ENCODE data around the gene VPS37C. TPM values are rescaled to one million over a fixed set of nuclear protein-coding genes. Genes with fewer than 3 reads are reported as not detected.
"Not testable (repeated sequence)": the region's sequence is repeated elsewhere in the genome, so short reads cannot be mapped to it uniquely, and the experiment has no call there.

Gene VPS37C
- total RNA-seq, 1 donor from 2014 or later = 21.5 TPM

DNA sequence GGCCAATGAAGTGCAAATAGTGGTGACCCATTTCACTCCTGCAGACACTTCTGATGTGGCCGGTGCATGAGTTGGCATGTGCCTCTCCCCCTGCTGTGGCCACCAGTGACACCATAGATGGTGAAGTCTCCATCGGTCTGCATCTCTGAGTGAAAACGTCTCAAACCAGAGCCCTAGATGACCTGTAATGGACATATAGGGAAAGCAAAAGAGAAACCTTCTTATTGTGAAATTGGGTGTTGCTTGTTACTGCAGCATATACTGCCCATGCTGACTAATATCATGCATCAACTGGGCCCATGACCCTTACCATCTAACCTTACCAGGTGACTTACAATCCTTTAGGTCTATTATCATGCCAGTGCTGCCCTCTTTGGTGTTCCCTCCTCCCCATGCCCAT is 11.7 kb upstream of the VPS37C start:
- H3K4me3 ChIP-seq (ENCODE audit: low read depth, low read length) = no peak overlapping the region
- DNase-seq (ENCODE audit: low read depth) = no peak
- TF ChIP-seq, protein P1, sequence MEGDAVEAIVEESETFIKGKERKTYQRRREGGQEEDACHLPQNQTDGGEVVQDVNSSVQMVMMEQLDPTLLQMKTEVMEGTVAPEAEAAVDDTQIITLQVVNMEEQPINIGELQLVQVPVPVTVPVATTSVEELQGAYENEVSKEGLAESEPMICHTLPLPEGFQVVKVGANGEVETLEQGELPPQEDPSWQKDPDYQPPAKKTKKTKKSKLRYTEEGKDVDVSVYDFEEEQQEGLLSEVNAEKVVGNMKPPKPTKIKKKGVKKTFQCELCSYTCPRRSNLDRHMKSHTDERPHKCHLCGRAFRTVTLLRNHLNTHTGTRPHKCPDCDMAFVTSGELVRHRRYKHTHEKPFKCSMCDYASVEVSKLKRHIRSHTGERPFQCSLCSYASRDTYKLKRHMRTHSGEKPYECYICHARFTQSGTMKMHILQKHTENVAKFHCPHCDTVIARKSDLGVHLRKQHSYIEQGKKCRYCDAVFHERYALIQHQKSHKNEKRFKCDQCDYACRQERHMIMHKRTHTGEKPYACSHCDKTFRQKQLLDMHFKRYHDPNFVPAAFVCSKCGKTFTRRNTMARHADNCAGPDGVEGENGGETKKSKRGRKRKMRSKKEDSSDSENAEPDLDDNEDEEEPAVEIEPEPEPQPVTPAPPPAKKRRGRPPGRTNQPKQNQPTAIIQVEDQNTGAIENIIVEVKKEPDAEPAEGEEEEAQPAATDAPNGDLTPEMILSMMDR (conservative IDR thresholded peaks at IDR 0.05; ENCODE audit: low read depth, low read length) = no peak

DNA sequence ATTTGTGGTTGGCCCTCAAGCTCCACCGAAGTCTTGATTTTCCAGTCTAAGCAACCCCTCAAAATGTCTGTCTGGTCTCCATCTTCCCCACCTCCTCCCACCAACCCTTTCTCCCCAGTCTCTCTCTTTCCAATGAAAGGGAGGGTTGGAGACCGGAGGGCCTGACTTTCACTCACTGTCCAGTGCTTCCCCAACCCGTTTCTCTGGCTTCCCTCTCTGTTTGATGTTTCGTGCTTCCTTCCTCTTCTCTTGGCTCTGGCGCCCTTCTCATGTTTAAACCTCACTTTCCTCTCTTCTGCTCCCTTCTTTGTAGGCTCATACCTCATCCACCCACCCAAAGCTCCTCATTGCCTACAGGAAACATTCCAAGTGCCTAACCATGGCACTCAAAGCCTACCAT is 11.1 kb upstream of the VPS37C start:
- no peak overlapping the region for H3K4me3 ChIP-seq (ENCODE audit: low read depth, low read length)
- TF ChIP-seq, protein P1 (conservative IDR thresholded peaks at IDR 0.05; ENCODE audit: low read depth, low read length) = no peak
- no peak for DNase-seq (ENCODE audit: low read depth)

DNA sequence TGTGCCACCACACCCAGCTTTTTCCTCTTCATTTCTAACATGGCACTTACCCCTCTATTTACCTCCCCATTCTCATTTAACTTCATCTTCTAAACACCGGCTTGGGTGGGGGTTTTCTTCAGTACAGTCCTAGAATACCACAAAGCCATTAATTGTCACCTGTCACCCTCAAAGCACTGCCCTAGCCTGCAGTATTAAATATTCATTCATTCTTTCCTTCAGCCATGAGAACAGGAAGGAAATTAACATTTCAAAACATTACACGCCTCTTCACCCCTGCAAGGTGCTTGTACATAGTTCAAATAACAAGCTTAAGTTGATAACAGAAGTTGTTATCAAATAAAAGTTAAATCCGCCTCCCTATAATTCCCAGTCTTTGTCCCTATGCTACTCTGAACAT is 10.7 kb upstream of the VPS37C start:
- TF ChIP-seq, protein P1 (conservative IDR thresholded peaks at IDR 0.05; ENCODE audit: low read depth, low read length) = no peak
- H3K4me3 ChIP-seq (ENCODE audit: low read depth, low read length) = no peak overlapping the region
- no peak for DNase-seq (ENCODE audit: low read depth)

DNA sequence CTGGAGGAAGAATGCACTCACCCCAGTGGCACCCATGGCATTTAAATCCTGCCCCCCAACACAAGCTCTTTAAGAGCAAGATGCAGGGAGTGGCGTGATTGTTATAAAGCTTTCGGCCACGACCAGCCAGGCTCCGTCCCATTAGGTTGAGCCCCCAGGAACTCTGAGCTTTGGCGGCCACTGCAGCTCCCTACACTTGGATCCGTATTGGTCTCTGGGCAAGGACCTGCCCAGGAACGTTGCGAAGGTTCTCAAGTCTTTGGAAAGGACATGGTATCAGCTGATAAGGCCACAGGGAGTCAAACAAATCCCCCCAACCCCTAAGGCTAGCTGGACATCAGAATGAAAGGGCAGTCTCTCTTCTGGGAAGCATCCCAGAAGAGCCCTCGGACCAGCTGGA is 9.3 kb upstream of the VPS37C start:
- H3K4me3 ChIP-seq (ENCODE audit: low read depth, low read length) = no peak overlapping the region
- DNase-seq (ENCODE audit: low read depth) = no peak
- TF ChIP-seq, protein P1 (conservative IDR thresholded peaks at IDR 0.05; ENCODE audit: low read depth, low read length) = no peak

DNA sequence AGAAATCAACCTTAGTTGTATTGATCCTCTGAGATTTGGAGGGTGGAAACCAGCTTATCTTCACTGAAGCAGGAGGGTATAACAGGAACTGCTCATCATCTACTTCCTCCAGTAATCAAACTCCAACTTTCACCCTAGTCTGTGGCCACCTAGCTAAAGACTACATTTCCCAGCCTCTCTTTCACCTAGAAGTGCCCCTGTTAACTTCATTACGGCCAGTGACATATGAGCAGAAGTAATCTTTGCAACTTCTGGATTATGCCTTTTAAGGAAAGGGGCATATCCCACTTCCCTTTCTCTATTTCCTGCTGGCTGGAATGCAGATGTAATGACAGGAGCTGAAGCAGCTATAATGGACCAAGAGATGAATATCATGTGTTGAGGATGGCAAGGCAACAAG is 7.6 kb upstream of the VPS37C start:
- DNase-seq (ENCODE audit: low read depth) = no peak
- no peak overlapping the region for H3K4me3 ChIP-seq (ENCODE audit: low read depth, low read length)
- TF ChIP-seq, protein P1 (conservative IDR thresholded peaks at IDR 0.05; ENCODE audit: low read depth, low read length) = no peak

DNA sequence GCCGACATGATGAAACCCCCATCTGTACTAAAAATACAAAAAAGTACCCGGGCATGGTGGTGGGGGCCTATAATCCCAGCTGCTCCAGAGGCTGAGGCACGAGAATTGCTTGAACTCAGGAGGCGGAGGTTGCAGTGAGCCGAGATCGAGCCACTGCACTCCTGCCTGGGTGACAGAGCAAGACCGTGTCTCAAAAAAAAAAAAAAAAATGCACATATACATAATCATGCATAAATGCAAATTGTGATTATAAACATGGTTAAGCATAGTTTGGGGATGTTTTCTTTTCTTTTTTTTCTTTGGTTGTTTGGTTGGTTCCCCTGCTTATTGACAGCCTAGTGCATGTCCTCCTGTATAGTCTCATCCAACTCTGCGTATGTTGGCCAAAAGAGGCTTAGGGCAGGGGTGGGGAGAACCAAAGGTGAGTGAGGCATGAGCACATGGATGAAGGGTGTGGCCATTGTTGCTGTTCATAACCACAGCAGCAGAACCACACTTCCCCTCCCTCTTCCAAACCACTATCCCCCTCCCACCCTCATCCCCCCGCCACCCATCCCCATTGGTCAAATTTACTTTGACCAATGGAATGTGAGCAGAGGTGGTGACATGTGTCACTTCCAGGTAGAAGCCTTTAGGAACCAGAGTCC is 6.9 kb upstream of the VPS37C start:
- no peak overlapping the region for H3K4me3 ChIP-seq (ENCODE audit: low read depth, low read length)
- no peak for DNase-seq (ENCODE audit: low read depth)
- TF ChIP-seq, protein P1 (conservative IDR thresholded peaks at IDR 0.05; ENCODE audit: low read depth, low read length) = no peak

DNA sequence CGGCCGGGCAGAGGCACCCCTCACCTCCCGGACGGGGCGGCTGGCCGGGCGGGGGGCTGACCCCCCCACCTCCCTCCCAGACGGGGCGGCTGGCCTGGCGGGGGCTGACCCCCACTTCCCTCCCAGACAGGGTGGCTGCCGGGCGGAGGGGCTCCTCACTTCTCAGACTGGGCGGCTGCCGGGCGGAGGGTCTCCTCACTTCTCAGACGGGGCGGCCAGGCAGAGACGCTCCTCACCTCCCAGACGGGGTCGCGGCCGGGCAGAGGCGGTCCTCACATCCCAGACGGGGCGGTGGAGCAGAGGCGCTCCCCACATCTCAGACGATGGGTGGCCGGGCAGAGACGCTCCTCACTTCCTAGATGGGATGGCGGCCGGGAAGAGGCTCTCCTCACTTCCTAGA is 5.1 kb upstream of the VPS37C start:
- not testable (repeated sequence) for DNase-seq (ENCODE audit: low read depth); H3K4me3 ChIP-seq (ENCODE audit: low read depth, low read length)

DNA sequence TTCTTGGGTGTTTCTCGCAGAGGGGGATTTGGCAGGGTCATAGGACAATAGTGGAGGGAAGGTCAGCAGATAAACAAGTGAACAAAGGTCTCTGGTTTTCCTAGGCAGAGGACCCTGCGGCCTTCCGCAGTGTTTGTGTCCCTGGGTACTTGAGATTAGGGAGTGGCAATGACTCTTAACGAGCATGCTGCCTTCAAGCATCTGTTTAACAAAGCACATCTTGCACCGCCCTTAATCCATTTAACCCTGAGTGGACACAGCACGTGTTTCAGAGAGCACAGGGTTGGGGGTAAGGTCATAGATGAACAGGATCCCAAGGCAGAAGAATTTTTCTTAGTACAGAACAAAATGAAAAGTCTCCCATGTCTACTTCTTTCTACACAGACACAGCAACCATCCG is 4.6 kb upstream of the VPS37C start:
- not testable (repeated sequence) for H3K4me3 ChIP-seq (ENCODE audit: low read depth, low read length); DNase-seq (ENCODE audit: low read depth)

All from epithelial cell of proximal tubule (primary cell).